GM08714 (cell line): ENCODE results near the gene CAMK2A.
"Not testable (repeated sequence)": the region's sequence is repeated elsewhere in the genome, so short reads cannot be mapped to it uniquely, and the experiment has no call there.

Experiments
- H3K4me3 ChIP-seq: fragments of 200-500 bp; sonication (Bioruptor generic); 2 replicates; pipeline ENCODE4 v1.5.1; 2014; ENCODE audit warnings: mild to moderate bottlenecking, low read length, inconsistent platforms
- ZNF274 ChIP-seq: IDR thresholded peaks from 2 replicates; pipeline ENCODE4 v1.6.1; 2012; ENCODE audit warnings: mild to moderate bottlenecking, low read depth, low read length

CAMK2A gene

GRCh38 chr5:150239794-150240122, 49.8 kb downstream of the CAMK2A start:
- no peak overlapping the region for H3K4me3 ChIP-seq
- TF ChIP-seq ZNF274, result no peak

- no peak for TF ChIP-seq ZNF274
- no peak overlapping the region for H3K4me3 ChIP-seq
Observed at GRCh38 chr5:150239099-150239793, 50.3 kb downstream of the CAMK2A start.

DNA sequence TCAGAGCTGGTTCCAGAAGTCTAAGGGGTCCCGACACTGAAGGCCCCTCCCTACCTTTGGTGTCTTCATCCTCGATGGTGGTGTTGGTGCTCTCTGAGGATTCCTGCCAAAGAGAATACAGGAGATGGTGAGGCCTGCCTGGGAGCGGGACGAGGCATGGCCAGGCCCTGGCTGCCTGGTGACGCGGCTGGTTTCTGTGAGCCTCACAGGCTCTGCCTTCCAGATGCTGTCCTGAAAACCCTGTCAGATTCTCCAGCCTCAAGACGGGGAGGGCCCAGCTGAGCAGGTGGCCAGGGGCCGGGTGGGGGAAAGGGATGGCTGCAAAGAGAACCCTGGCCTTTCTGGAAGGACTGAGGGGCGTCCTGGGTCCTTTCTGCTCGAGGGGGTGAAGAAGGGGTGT, 50.9 kb downstream of the CAMK2A start:
- H3K4me3 ChIP-seq, result no peak overlapping the region
- no peak for TF ChIP-seq ZNF274

GRCh38 chr5:150236981-150237754, 52.4 kb downstream of the CAMK2A start:
- TF ChIP-seq ZNF274, result no peak

DNA sequence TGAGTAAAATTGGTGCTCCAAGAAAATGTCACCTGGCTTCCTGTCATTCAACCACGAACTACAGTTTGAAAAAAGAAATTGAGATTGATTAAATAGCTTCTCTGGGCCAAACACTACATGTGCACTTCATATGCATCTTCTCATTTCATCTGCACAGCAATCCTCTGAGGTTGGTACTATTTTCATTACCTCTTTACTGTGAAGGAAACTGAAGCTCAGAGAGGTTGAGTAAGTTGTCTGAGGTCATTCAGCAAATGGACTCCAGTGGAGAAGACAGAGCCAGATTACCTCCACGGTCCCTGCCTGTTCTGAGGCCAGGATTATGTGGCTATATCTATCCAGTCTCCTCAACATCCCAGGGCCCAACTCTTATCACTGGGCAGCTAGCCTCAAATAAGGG, 53.3 kb downstream of the CAMK2A start:
- no peak overlapping the region for H3K4me3 ChIP-seq
- no peak for TF ChIP-seq ZNF274

More at GRCh38 chr5:150236981-150237754, 52.4 kb downstream of the CAMK2A start:
- H3K4me3 ChIP-seq, result no peak overlapping the region

DNA sequence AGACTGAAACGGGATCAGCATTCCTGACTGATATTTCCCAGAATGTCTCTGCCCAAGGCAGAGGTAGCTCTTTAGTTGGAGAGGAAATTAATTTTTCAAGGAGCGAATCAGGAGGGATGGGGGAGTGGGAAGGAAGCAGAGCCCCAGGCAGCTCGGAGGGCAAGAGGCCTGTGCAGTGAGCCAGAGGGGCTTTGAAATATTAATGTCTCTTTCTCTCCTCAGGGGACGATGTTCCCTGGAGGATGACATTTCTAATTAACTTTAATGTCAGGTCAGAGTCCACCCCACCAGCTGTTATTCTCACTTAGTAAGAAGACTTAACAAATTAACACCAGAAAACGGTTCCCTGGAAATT, 54.1 kb downstream of the CAMK2A start:
- H3K4me3 ChIP-seq, result no peak overlapping the region
- no peak for TF ChIP-seq ZNF274

- no peak overlapping the region for H3K4me3 ChIP-seq
- no peak for TF ChIP-seq ZNF274
Observed at GRCh38 chr5:150234576-150235499, 54.7 kb downstream of the CAMK2A start.

DNA sequence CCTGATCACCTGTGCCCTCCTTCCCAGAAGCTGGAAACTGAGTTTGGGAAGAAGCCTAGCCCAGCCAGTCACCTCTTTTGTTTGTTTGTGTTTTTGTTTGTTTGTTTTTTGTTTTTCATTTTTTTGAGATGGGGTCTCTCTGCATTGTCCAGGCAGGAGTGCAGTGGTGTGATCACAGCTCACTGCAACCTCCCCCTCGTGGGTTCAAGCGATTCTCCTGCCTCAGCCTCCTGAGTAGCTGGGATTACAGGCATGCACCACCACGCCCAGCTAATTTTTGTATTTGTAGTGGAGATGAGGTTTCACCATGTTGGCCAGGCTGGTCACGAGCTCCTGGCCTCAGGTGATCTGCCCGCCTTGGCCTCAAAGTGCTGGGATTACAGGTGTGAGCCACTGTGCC, 55.9 kb downstream of the CAMK2A start:
- not testable (repeated sequence) for H3K4me3 ChIP-seq

DNA sequence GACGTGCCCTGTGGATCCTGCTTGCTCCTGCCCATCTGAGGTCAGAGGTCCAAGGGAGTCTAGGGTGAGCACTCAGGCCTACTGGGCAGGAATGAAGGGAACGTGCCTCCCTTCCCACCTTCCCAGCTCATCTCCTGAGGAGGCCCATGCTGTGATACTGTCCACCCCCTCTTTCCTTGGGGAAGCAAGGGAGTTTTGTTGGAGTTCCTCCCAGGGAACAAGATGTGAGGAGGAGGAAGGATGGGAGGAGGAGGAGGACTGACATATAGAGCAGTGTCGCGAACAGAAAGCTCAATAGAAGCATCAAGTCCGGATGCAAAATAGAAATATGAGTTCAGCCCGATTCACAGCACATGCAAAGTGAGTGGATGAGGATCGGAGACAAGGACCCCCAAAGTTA, 58.7 kb downstream of the CAMK2A start:
- no peak overlapping the region for H3K4me3 ChIP-seq
- no peak for TF ChIP-seq ZNF274

GRCh38 chr5:150229571-150229970, 60.0 kb downstream of the CAMK2A start:
- H3K4me3 ChIP-seq, result no peak overlapping the region
- no peak for TF ChIP-seq ZNF274

GRCh38 chr5:150227606-150228273, 61.8 kb downstream of the CAMK2A start:
- TF ChIP-seq ZNF274, result no peak

GRCh38 chr5:150227036-150227435, 62.5 kb downstream of the CAMK2A start:
- no peak overlapping the region for H3K4me3 ChIP-seq
- TF ChIP-seq ZNF274, result no peak

More at GRCh38 chr5:150227606-150228273, 61.8 kb downstream of the CAMK2A start:
- H3K4me3 ChIP-seq, result no peak overlapping the region

DNA sequence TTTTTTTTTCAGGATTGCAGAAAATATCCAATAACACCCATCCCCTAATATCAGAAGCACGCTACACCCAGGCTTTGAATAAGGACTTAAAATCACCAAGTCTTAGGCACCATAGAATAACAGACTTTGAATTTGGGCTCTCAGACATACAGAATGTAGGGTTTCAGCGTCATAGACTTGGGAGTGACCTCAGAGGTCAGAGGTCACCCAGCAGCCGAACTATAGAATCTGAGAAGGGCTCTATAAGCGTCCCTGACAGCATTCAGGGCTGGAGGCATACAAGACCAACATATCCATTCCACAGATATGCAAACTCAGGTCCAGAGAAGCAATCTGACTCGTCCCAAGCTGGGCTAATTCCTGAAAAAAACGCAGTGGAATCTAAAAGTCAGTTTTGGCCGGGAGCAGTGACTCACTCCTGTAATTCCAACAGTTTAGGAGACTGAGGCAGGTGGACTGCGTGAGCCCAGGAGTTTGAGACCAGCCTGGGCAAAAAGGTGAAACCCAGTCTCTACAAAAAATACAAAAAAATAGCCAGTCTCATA, 65.0 kb downstream of the CAMK2A start:
- H3K4me3 ChIP-seq, result no peak overlapping the region
- no peak for TF ChIP-seq ZNF274

DNA sequence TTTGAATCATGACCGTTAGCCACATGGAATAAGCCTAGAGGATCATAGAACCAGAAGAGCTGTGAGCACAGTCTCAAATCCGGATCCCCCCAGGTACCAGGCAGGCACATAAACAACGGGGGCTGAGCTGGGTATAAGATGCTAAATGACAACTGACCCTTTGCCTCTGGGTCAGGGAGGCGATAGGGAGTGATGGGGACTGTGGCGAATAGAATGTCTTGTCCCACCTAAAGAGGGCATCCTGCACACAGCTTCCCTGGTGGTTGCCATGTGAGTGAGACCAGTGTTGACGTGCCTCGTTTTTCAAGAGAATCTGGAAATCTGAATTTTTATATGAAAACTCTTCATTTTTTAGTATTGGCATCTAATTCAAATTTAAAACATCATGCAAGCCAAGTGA, 66.1 kb downstream of the CAMK2A start:
- no peak for TF ChIP-seq ZNF274
- no peak overlapping the region for H3K4me3 ChIP-seq
